GM15510 (cell line): ENCODE measurements around the gene GJD4.

Experiments
- POLR2A ChIP-seq: IDR thresholded peaks from 3 replicates; pipeline ENCODE4 v1.6.1; 2011; ENCODE audit warnings: borderline replicate concordance; ENCODE audit not compliant: insufficient read length; ENCODE audit errors: extremely low read depth

The GJD4 gene

GRCh38 chr10:35605191-35605590 is at the start of gene GJD4:
TSS of gene GJD4 (plus strand) at chr10:35605341. CDS start at chr10:35605568, 227 bp downstream.
- TF ChIP-seq POLR2A, result no peak

- TF ChIP-seq POLR2A, result no peak
Measured at GRCh38 chr10:35555962-35556930, 48.9 kb upstream of the GJD4 start.

- TF ChIP-seq POLR2A, result no peak
Measured at GRCh38 chr10:35558276-35558675, 46.9 kb upstream of the GJD4 start.

- no peak for TF ChIP-seq POLR2A
Measured at GRCh38 chr10:35559416-35559815, 45.7 kb upstream of the GJD4 start.

- TF ChIP-seq POLR2A, result no peak
Measured at GRCh38 chr10:35561715-35562114, 43.4 kb upstream of the GJD4 start.

- TF ChIP-seq POLR2A, result no peak
Measured at GRCh38 chr10:35562427-35562826, 42.7 kb upstream of the GJD4 start.

GRCh38 chr10:35563261-35563891 is 41.8 kb upstream of the GJD4 start:
- no peak for TF ChIP-seq POLR2A

GRCh38 chr10:35564341-35564968 is 40.7 kb upstream of the GJD4 start:
- no peak for TF ChIP-seq POLR2A

GRCh38 chr10:35565602-35566081 is 39.5 kb upstream of the GJD4 start:
- TF ChIP-seq POLR2A, result no peak

GRCh38 chr10:35567951-35568350 is 37.2 kb upstream of the GJD4 start:
- no peak for TF ChIP-seq POLR2A

- TF ChIP-seq POLR2A, result no peak
Measured at GRCh38 chr10:35568483-35569015, 36.6 kb upstream of the GJD4 start.

GRCh38 chr10:35569111-35569707 is 35.9 kb upstream of the GJD4 start:
- TF ChIP-seq POLR2A, result no peak

GRCh38 chr10:35569836-35570235 is 35.3 kb upstream of the GJD4 start:
- no peak for TF ChIP-seq POLR2A

- TF ChIP-seq POLR2A, result no peak
Measured at GRCh38 chr10:35570397-35570796, 34.7 kb upstream of the GJD4 start.
